Tibial artery (tissue), 4 donors: ENCODE measurements around the gene PCSK1N.

Source experiments
- DNase-seq, 2 donors: peaks; one replicate each; pipeline ENCODE4 v3.0.0-alpha.2; 2019
- H3K27ac ChIP-seq, 2 donors: fragments of 200-600 bp; sonication (generic) in 1 of 2; 1 replicate in 1 of 2; 2 replicates in 1 of 2; pipeline ENCODE4 v1.5.1; 2018 to 2019; ENCODE audit warnings: mild to moderate bottlenecking in 1 of 2
- H3K27me3 ChIP-seq, 2 donors: fragments of 200-600 bp; sonication (generic) in 1 of 2; one replicate each; pipeline versions ENCODE4 v1.5.1 to v1.6.0; 2016 to 2019
- H3K36me3 ChIP-seq, 3 donors: fragments of 200-600 bp; sonication (generic) in 2 of 3; one replicate each; pipeline ENCODE4 v1.5.1; 2016 to 2019; ENCODE audit warnings: mild to moderate bottlenecking in 2 of 3
- H3K4me1 ChIP-seq, 4 donors: fragments of 200-600 bp; sonication (generic) in 2 of 4; 1 replicate in 3 of 4; 2 replicates in 1 of 4; pipeline ENCODE4 v1.5.1; 2016 to 2019
- H3K4me3 ChIP-seq, 2 donors: fragments of 200-600 bp; sonication (generic) in 1 of 2; 1 replicate in 1 of 2; 2 replicates in 1 of 2; pipeline ENCODE4 v1.5.1; 2018 to 2019; ENCODE audit warnings: mild to moderate bottlenecking in 2 of 2
- H3K9me3 ChIP-seq, 3 donors: fragments of 200-600 bp; sonication (generic) in 1 of 3; one replicate each; pipeline ENCODE4 v1.5.1; 2016 to 2019
- CTCF ChIP-seq, 2 experiments: fragments of 200-600 bp in 1 of 2; fragments of 450-650 bp in 1 of 2; IDR thresholded peaks; one replicate each; pipeline ENCODE4 v1.5.1; 2017 to 2019; ENCODE audit warnings: antibody characterized with exemption in 2 of 2, mild to moderate bottlenecking in 1 of 2, moderate library complexity in 1 of 2
- intact Hi-C: fragments of 100-400 bp; cut with DNase I; formaldehyde crosslinking; loops from one replicate; pipeline ENCODE4 v1.15.0; 2023; ENCODE audit warnings: low total_unique reads

The PCSK1N gene

GRCh38 chrX:48852857-48853256 lies 17.4 kb upstream of the PCSK1N start:
- Histone ChIP-seq H3K36me3 (no peaks in the 10 kb centered on the region), H3K27ac (no peak overlapping the region), H3K4me1 (no peaks in the 10 kb centered on the region), H3K27me3 (no peaks in the 10 kb centered on the region), H3K9me3 (peaks cover 0 to 4% (median 0%) of the 10 kb centered on the region in 3 donors), H3K4me3 (no peak overlapping the region)
- DNase-seq, result no peak
- no peak for TF ChIP-seq CTCF (IDR thresholded peaks at IDR 0.05)
- intact Hi-C loops, result no loop called here

GRCh38 chrX:48848847-48849246 lies 13.4 kb upstream of the PCSK1N start:
- Histone ChIP-seq H3K4me1 (no peaks in the 10 kb centered on the region), H3K27me3 (no peaks in the 10 kb centered on the region), H3K9me3 (peaks cover 0 to 4% (median 0%) of the 10 kb centered on the region in 3 donors), H3K4me3 (no peak overlapping the region), H3K27ac (no peak overlapping the region), H3K36me3 (no peaks in the 10 kb centered on the region)
- intact Hi-C loops, result no loop called here
- no peak for DNase-seq
- TF ChIP-seq CTCF (IDR thresholded peaks at IDR 0.05), result no peak

- H3K4me3 ChIP-seq, result no peak overlapping the region
- H3K4me1 ChIP-seq, result peaks cover 0 to 8% (median 4%) of the 10 kb centered on the region in 4 donors
- no peaks in the 10 kb centered on the region for H3K36me3 ChIP-seq
- no peak for DNase-seq
- no peak overlapping the region for H3K27ac ChIP-seq
- intact Hi-C loops, result no loop called here
- peaks cover 0 to 5% of the 10 kb centered on the region in 2 donors for H3K27me3 ChIP-seq
- H3K9me3 ChIP-seq, result no peaks in the 10 kb centered on the region
- no peak for TF ChIP-seq CTCF (IDR thresholded peaks at IDR 0.05)
These were observed 4.3 kb upstream of the PCSK1N start for GRCh38 chrX:48839686-48840085.

- peaks cover 0 to 21% of the 10 kb centered on the region in 2 donors for H3K27me3 ChIP-seq
- no peak overlapping the region for H3K27ac ChIP-seq
- H3K4me1 ChIP-seq, result peaks cover 0 to 8% (median 4%) of the 10 kb centered on the region in 4 donors
- H3K4me3 ChIP-seq, result no peak overlapping the region
- no peaks in the 10 kb centered on the region for H3K36me3 ChIP-seq
- no peaks in the 10 kb centered on the region for H3K9me3 ChIP-seq
- intact Hi-C loops, result no loop called here
- no peak for DNase-seq
- no peak for TF ChIP-seq CTCF (IDR thresholded peaks at IDR 0.05)
These were observed 1.1 kb downstream of the PCSK1N start for GRCh38 chrX:48834383-48834709.

GRCh38 chrX:48833542-48834138 lies 1.8 kb downstream of the PCSK1N start:
- Histone ChIP-seq H3K9me3 (no peaks in the 10 kb centered on the region), H3K4me3 (no peak overlapping the region), H3K36me3 (no peaks in the 10 kb centered on the region), H3K4me1 (peaks cover 0 to 8% (median 4%) of the 10 kb centered on the region in 4 donors), H3K27ac (no peak overlapping the region), H3K27me3 (peaks cover 0 to 21% of the 10 kb centered on the region in 2 donors)
- intact Hi-C loops, result no loop called here
- no peak for DNase-seq
- TF ChIP-seq CTCF (IDR thresholded peaks at IDR 0.05), result no peak

GRCh38 chrX:48831909-48832291 lies 3.5 kb downstream of the PCSK1N start:
- Histone ChIP-seq H3K36me3 (peaks cover 0 to 5% (median 0%) of the 10 kb centered on the region in 3 donors), H3K9me3 (peaks cover 0 to 4% (median 0%) of the 10 kb centered on the region in 3 donors), H3K27me3 (peaks cover 0 to 21% of the 10 kb centered on the region in 2 donors), H3K4me1 (peaks cover 0 to 8% (median 4%) of the 10 kb centered on the region in 4 donors), H3K4me3 (no peak overlapping the region), H3K27ac (no peak overlapping the region)
- DNase-seq, result no peak
- intact Hi-C loops, result no loop called here
- TF ChIP-seq CTCF (IDR thresholded peaks at IDR 0.05), result no peak
